HUDEP-2 (cell line): ENCODE data around the gene SGSH.
"Not testable (repeated sequence)": the region's sequence is repeated elsewhere in the genome, so short reads cannot be mapped to it uniquely, and the experiment has no call there.

Experiments
- DNase-seq, 76 experiments: peaks; one replicate each; lab custom pipeline; 2025; ENCODE audit not compliant: unreplicated experiment in 76 of 76; lab: John Stamatoyannopoulos, UW

The SGSH gene

DNA sequence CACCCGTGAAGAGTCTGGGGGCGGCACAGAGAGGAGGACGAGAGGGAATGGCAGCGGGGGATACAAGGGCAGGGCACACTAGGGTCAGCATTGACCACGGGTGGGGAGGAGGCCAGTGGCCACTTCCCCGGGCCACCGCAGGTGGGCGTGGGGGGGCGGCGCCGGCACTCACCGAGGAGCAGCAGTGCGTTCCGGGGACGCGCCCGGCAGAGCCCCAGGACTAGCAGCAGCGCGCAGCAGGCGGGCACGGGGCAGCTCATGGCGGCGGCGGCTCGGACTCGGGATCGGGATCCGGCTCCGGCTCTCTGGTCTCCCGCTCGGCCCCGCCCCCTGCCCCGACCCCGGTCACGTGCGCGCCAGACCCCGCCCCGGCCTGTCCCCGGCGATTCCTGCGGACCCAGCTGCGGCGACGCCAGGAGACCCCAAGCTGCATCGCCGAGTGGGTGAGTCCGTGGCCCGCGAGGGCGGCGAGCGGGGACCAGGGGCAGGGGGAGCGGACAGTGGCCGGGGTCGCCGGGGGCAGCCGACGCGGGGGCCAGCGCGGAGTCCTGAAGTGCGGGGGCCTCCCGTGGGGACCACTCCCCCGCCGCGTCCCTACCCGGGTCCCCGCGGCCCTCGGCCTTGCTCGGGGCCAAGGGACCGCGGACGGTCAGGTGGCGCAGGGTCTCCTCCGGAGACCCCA lies at the start of gene SGSH, which contains the start of gene SLC26A11:
TSS of gene SGSH (minus strand) at position 280 of the 682 bp plus-strand sequence. CDS start at position 260, 20 bp downstream.
TSS of gene SLC26A11 (plus strand) at position 374 of the 682 bp plus-strand sequence. CDS start 1,134 bp downstream, outside the sequence.
- no peak for DNase-seq

DNA sequence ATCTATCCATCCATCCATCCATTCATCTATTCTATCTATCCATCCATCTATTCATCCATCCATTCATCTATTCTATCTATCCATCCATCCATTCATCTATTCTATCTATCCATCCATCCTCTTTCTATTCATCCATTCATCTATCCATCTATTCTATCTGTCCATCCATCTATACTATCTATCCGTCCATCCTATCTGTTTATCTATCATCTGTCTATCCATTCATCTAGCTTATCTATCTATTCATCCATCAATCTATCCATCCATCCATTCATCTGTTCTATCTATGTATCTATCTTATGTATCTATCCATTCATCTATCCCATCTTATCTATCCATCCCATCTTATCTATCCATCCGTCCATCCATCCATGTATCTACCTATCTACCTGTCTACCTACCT lies 49.3 kb upstream of the SGSH start:
- DNase-seq = no peak

DNA sequence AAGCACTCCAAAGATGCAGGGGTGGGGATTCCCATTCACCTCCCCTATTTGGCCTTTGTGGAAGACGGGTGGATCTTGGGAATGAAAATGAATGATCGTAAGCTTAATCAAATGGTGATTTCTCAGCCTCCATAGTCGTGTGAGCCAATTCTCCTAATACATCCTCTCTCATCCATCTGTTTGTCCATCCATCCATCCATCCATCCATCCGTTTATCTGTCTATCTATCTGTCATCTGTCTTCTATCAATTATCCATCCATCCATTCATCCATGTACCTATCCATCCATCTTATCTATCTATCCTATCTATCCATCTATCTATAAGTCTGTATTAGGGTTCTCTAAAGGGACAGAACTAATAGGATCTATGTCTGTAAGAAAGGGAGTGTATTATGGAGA lies 48.3 kb upstream of the SGSH start:
- DNase-seq = no peak

DNA sequence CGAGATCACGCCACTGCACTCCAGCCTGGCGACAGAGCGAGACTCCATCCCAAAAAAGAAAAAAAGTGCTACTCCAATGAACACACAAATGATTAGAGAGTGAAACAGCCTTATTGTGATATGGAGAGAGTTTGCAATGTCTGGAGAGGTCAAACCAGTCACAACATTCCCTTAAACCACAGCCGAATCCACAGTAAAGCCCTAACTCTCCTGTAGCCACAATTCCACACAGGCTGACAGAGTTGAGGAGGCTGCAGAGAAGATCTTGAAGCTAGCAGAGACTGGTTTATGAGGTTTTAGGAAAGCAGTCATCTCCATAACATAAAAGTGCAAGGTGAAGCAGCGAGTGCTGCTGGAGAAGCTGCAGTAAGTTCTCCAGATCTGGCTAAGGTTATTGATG lies 47.3 kb upstream of the SGSH start:
- no peak for DNase-seq

DNA sequence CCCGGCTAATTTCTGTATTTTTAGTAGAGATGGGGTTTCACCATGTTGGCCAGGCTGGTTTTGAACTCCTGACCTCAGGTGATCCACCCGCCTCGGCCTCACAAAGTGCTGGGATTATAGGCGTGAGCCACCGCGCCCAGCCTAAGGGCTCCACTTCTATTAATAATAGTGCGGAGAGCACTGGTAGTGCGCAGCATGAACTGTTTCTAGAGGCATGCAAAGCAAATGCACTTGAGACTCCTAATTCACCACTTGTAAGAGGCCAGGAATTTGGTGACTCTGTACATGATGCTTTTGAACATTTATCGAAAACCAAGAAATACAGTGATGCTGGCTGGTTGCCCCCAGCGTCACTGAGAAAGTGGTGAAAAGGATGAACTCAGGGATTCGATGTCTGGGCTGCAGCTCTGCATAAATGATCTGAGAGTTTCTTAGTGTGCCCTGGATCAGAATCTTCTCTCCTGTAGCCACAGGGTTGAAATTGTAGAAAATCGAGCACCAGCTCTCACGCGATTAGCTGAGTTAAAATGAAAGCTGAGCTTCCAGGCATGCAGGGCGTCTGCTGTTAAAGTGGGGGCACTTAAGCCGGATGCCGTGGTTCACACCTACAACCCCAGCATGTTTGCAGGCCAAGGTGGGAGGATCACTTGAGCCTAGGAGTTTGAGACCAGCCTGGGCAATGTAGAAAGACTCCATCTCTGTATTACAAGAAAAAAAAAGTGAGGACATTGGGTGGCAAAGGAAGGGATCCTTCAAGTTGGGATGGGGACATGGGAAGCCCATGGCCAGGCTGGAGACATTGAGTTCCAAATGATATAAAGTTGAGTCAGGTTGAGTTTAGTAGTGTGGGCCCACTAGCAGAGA lies 45.3 kb upstream of the SGSH start:
- no peak for DNase-seq

DNA sequence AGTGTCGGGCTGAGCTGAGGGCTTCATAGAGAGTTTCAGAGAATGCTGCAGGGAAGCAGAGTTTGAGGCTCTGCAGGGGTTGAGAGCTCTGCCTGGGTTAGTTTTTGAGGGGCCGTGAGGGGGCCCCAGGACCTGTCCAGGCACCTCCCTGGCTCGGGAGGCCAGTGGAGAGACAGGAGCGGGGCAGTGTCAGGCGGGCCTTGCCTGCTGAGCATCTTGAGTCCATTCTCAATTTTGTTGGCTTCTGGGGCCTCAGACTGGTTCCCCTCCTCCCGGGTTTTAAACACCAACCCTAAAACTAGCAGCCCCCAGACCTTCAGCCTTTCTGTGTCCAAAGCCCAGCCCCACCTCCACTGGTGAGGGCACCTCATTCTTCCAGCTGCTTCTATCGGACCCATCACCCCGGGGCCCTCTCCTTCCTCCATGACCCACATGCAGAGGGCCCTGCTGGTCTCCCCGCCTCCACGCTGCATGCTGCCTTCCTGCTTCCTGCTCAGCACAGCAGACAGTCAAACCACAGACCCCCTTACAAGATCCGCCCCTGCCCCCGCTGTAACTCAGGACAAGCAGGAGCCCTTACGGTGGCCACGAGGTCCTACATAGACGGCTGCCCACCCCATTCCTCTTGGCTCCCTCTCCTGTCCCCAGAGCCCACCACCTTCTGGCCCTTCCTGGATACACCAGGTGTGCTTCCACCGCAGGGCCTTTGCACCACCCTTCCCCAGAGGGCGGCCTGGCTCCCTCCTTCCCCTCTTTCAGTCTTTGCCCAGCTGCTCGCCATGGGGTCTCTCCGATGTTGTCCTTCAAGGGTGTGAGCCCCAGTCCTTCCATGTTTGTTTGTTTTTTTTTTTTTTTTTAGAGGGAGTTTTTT lies 44.3 kb upstream of the SGSH start:
- no peak for DNase-seq

DNA sequence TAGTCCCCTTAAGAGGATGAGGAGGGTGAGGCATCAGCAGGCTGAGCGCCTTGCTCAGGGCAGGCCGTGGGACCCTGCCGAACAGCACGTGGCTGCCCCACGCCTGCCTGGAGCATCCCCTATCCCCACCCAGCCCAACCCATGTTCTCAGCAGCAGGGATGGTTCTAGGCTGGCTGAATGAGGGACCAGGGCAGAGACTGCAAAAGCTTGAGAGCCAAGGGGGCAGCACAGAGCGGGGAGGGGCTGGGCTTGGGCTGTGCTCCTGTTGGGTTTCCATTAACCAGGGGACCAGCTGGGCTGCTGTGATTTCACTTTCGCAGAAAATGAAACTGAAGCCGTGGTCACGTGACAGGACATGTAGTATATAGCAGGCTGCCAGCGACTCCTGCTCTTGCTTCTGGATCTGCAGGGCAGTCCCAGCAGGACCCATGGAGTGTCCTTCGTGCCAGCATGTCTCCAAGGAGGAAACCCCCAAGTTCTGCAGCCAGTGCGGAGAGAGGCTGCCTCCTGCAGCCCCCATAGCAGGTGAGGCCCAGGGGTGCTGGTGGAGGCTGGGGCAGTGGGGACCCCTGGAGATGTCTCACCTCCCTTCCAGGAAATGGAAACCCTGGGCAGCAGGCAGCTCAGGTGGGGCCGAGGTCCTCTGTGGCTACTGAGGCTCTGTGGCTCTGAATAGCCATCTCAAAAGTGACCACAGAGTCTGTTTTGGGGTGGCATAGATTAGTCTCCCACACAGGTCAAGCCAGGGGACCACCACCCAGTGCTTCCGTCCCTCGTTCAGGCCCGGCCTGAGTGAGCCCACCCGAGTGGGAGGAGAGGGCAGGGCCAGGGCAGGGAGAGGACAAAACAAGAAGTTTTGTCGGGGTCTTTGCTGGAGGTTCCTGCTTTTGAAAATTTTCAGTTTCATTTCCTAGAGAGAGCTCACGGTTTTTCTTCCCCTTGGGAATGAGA lies 43.4 kb upstream of the SGSH start:
- DNase-seq = peak in 17 of 76 experiments; percentile 8 to 45 (median 27)

DNA sequence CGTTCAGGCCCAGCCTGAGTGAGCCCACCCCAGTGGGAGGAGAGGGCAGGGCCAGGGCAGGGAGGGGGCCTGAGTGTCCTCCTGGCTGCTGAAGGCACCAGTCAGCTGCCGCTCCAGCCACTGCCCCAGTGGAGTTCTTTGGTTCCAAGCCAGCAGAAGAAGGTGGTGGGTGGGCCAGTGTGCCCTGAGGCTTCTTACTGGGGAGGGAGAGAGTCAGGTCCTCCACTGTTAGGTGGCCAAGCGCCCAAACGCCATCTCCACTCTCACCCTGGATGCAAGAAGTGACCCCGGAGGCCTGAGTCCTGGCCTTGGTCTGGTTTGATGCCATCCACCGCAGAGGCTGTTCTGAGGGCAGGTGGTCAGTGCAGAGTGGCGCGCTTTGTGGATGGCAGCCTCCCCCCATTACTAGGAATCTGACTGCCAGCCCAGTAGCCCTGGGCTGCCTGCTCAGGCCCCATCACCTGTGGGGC lies 42.7 kb upstream of the SGSH start:
- peak in 2 of 76 experiments; percentile 4 to 27 for DNase-seq

DNA sequence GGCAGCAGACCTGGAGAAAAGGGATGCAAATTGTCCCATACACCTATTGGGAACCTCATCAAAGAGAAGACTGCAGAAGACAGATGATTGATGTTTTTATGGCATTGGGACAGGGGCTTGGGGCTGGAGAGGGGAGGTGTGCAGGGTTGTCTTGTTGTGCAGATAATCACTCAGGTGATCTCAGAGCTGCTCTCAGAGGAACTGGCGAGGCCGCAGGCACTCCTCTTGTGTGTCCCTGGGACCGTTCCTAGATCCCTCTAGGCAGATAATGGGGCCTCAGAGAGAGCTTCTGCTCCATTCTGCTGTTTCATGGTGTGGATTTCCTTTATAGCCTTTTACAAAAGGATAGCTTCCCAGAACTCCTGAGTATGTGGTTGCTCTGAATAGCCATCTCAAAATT lies 42.2 kb upstream of the SGSH start:
- peak in 3 of 76 experiments; percentile 3 to 27 (median 11) for DNase-seq

DNA sequence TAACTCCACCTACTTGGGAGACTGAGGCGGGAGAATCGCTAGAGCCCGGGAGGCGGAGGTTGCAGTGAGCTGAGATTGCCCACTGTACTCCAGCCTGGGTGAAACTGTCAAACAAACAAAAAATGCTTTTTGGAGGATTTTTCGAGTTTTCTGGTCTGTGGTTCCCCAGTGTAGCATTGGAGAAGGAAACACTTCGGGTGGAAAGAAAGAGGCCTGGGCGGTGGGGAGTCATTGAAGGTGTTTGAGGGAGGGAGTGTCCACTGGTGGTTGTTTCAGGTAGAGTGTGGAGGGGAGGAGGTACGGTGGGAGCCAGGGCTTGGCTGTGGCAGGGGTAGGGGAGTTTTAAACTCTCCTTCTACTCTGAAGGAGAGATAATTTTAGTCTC lies 41.8 kb upstream of the SGSH start:
- no peak for DNase-seq

DNA sequence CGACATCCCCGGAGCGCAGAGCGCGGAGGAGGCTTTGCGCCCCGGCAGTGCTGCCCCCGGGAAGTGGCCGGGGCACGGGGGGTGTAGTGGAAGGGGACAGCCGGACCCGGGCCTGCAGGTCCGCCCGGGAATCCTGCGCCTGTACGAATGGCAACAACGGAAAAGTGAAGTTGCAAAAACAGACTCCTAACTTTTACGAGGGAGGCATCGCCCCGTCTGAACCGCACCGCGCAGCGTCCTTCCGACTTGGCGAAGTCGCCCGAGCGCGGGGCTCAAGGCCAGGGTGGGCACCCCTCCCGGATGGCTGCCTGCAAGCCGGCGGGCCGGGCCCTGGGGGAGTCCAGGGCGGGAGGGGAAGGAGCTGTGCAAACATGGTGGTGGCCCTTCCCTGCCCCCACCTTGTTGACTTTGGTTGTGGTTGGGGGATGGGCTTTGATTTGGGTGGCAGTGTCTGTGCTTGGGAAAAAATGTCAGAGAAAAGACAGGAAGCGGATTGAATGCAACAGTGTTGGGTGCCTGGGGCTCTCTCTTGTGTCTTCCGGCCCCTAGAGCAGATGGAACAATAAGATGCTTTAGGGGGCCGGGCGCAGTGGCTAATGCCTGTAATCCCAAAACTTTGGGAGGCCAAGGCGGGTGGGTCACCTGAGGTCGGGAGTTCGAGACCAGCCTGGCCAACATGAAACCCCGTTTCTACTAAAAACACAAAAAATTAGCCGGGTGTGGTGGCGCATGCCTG lies 41.2 kb upstream of the SGSH start:
- DNase-seq = peak in 12 of 76 experiments; percentile 1 to 49 (median 19)

DNA sequence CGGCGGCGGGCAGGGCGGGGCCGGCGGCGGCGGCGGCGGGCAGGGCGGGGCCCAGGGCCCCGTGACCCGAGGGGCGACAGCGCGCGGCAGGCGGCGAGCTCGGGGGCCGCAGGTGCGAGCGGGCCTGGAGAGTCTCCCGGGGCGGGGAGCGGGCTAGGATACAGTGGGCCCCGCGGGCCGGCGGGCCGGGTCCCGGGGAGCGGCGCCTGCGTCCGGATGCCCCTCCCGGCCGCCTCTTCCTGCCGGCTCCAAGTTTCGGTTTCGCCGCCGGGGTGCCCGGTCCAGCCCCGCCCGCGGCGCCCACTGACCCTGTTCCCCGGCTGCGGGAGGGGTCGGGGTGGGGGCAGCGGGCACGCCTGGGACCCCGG lies 40.6 kb upstream of the SGSH start, which contains the start of gene RNF213:
TSS of gene RNF213 (plus strand) at position 62 of the 368 bp plus-strand sequence. CDS start 2,830 bp downstream, outside the sequence.
- peak in 18 of 76 experiments; percentile 7 to 49 (median 20) for DNase-seq

DNA sequence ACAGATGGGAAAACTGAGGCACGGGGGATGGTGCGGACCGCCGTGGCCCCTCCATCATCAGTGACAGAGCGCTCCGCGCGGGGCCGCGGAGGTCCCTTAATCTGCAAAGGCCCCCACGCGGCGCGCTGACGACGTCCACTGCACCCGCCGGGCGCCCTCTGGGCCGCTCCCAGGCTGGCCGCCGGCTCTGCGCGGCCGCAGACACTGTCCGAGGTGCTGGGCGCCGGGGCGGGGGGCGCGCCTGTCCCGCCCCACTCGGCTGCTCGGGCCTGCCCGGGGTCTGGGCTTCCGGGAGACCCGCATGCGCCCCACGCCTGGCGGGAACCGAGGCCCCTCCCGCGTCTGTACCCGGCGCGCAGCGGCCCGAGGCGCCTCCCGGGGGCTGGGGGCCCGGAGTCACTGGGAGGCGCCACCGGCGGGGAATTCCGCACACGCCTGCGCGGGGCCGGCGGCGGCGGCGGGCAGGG lies 40.0 kb upstream of the SGSH start:
- DNase-seq = peak in 43 of 76 experiments; percentile 9 to 58 (median 32)

DNA sequence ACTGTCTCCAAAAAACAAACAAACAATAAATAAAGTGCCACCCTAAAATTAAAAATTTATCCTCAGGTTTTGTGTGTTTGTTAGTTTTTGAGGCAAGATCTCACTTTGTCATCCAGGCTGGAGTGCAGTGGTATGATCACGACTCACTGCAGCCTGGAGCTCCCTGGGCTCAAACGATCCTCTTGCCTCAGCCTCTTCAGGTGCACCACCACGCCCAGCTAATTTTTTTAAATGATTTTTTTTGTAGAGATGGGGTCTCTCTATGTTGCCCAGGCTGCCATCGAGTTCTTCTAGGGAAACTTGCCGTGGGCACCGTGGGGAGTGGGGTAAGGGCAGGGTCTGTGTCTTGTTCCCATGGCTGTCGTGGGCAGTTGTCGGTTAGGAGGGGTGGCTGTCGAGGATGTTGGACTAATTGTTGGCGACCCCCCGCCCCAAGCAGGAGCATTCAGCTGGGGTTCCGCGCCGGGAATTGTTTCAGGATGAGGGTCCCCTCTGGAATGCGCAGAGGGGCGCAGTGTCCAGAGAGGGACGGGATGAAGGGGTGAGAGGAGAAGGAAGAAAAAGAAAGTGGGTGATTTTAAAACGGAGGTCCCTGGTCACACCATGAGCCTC lies 39.4 kb upstream of the SGSH start:
- peak in 1 of 76 experiments; percentile 6 for DNase-seq

DNA sequence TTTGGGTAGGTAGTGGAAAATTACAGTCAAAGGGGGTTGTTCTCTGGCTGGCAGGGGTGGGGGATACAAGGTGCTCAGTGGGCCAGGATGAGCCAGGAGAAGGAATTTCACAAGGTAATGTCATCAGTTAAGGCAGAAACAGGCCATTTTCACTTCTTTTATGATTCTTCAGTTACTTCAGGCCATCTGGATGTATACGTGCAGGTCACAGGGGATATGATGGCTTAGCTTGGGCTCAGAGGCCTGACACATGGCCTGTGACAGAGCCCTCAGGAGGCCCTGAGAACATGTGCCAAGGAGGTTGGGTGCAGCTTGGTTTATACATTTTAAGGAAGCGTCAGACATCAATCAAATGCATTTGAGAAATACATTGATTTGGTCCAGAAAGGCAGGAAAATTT lies 38.2 kb upstream of the SGSH start:
- not testable (repeated sequence) for DNase-seq

DNA sequence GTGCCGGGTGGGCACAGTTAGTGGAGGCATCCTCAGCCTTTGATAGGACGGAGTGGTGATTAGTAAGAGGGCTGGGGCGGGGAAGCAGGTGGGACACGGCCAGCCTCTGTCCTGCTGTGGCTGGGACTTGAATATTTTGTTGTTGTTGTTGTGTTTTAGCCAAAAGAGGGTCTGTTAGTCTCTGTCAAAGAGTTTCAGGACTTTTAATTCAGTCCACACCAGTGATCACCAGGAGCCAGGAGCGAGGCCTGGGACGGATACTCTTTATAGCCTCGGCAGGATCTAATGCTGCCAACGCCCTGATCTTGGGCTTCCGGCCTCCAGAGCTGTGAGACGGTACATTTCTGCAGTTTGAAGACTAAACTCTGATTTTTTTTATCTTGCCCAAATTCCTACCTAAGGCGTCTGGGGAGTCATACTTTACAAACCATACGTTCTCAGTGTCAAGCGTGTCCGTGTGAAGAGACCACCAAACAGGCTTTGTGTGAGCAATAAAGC lies 37.6 kb upstream of the SGSH start:
- no peak for DNase-seq

DNA sequence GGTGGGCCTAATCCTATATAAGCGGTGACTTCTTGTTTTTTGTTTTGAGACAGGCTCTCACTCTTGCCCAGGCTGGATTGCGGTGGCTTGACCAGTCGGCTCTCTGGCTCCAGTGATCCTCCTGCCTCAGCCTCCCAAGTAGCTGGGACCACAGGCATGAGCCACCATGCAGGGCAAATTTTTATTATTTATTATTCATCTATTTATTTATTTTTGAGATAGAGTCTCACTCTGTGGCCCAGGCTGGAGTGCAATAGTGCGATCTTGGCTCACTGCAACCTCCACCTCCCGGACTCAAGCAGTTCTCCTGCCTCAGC lies 35.9 kb upstream of the SGSH start:
- no peak for DNase-seq
